HG03457 (cell line): Measurements from ENCODE around the gene SUPT6H.
"Not testable (repeated sequence)": the region's sequence is repeated elsewhere in the genome, so short reads cannot be mapped to it uniquely, and the experiment has no call there.

Experiments
- ATAC-seq: cut with Tn5 transposase; IDR thresholded peaks from one replicate; pipeline ENCODE4 v1.9.1; 2021; ENCODE audit warnings: moderate number of reproducible peaks; ENCODE audit not compliant: unreplicated experiment

The SUPT6H gene

DNA sequence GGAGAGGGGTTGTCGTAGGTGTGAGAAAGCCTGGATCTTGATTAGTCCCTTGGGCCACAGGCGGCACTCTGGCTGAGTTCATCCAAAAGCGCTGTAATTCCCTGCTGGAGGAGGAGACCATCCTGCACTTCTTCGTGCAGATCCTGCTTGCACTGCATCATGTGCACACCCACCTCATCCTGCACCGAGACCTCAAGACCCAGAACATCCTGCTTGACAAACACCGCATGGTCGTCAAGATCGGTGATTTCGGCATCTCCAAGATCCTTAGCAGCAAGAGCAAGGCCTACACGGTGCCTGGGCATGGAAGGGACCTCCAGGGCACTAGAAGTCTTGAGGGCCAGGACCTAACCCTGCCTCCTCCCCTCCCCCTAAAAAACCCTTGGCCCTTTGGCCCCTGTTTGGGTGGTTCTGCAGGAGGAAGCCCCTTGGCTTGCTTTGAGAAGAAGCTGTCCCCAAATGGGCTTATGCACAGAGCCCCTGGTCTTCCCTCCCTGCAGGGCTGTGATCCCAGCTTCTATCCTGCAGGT is 72.8 kb downstream of the SUPT6H start:
- ATAC-seq, result no peak

DNA sequence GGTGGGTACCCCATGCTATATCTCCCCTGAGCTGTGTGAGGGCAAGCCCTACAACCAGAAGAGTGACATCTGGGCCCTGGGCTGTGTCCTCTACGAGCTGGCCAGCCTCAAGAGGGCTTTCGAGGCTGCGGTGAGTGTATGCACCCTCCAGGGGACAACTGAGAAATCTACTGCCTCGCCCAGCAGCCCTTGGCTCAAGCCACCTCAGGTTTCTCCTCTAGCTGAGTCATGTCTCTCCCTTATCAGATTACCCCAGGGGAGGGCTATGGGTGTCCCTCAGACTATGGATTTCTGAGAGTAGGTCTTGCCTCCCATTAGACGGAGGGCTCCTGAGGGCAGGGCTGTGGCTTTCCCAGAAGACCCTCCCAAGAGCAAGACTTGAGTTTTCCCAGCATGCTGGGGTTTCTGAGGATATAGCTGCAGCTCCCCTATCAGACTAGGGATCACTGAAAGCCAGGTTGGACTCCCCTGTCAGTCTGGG is 73.3 kb downstream of the SUPT6H start:
- ATAC-seq, result no peak

DNA sequence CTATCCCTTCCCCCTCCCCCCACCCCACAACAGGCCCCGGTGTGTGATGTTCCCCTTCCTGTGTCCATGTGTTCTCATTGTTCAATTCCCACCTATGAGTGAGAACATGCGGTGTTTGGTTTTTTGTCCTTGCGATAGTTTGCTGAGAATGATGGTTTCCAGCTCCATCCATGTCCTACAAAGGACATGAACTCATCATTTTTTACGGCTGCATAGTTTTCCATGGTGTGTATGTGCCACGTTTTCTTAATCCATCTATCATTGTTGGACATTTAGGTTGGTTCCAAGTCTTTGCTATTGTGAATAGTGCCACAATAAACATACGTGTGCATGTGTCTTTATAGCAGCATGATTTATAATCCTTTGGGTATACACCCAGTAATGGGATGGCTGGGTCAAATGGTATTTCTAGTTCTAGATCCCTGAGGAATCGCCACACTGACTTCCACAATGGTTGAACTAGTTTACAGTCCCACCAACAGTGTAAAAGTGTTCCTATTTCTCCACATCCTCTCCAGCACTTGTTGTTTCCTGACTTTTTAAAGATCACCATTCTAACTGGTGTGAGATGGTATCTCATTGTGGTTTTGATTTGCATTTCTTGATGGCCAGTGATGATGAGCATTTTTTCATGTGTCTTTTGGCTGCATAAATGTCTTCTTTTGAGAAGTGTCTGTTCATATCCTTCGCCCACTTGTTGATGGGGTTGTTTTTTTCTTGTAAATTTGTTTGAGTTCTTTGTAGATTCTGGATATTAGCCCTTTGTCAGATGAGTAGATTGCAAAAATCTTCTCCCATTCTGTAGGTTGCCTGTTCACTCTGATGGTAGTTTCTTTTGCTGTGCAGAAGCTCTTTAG is 74.1 kb downstream of the SUPT6H start:
- not testable (repeated sequence) for ATAC-seq

DNA sequence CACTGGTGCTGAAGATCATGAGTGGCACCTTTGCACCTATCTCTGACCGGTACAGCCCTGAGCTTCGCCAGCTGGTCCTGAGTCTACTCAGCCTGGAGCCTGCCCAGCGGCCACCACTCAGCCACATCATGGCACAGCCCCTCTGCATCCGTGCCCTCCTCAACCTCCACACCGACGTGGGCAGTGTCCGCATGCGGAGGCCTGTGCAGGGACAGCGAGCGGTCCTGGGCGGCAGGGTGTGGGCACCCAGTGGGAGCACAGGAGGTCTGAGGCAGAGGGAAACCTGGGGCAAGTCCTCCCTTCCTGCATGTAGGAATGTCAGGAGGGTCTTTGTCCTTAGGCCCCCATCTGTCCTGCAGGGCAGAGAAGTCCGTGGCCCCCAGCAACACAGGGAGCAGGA is 75.3 kb downstream of the SUPT6H start:
- ATAC-seq, result no peak

DNA sequence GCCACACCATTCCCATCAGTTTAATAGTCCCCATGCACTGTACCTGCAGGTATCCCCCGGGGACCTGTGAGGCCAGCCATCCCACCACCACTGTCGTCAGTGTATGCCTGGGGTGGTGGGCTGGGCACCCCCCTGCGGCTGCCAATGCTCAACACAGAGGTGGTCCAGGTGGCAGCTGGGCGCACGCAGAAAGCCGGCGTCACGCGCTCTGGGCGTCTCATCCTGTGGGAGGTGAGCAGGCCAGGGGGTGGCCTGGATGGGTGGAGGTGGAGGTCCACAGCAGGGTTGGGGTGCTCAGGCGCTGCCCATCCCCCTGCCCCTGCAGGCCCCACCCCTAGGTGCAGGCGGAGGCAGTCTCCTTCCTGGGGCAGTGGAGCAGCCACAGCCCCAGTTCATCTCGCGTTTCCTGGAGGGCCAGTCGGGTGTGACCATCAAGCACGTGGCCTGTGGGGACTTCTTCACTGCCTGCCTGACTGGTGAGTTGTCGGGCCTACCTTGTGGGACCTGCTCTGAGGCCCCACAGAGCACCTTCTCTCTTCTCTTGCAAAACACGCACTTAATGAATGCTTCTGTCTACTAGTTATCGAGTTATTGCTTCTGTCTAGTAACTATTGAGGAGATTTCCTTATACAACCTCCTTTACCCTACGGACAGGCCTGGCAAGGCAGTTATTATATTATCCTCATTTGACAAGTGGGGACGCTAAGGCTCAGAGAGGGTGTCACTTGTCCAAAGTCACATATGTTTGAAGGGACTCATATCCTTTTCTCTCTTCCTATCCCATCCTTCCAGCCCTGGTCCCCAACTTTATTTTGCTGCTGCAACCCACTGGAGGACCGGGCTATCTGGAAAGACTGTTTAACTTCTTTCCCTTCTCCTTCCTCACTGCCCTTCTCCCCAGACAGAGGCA is 76.0 kb downstream of the SUPT6H start:
- ATAC-seq, result no peak

DNA sequence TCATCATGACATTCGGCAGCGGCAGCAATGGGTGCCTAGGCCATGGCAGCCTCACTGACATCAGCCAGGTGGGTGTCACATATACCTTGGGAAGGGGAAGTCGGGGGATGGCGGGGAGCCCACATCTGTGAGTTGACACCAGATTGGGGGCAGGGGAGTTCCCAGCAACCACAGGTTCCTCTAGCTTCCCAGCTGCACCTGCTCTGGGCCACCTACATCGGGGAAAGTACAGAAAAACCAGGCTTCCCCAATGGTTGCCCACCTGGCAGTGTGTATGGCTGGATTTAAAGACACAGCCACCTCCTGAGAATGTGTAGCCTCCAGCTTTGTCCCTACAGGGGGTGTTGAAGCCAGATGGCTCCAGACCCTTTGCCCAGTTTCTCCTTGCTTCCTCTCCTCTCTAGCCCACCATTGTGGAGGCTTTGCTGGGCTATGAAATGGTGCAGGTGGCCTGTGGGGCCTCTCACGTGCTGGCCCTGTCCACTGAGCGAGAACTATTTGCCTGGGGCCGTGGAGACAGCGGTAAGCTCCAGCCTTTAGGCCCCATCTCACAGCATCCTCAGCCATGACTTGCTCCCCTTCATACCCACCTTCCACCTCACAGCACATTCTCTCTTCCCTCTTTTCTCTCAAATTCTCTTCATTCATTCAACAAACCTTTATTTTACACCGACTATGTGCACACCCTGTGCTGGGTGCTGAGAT is 76.8 kb downstream of the SUPT6H start:
- ATAC-seq, result no peak

DNA sequence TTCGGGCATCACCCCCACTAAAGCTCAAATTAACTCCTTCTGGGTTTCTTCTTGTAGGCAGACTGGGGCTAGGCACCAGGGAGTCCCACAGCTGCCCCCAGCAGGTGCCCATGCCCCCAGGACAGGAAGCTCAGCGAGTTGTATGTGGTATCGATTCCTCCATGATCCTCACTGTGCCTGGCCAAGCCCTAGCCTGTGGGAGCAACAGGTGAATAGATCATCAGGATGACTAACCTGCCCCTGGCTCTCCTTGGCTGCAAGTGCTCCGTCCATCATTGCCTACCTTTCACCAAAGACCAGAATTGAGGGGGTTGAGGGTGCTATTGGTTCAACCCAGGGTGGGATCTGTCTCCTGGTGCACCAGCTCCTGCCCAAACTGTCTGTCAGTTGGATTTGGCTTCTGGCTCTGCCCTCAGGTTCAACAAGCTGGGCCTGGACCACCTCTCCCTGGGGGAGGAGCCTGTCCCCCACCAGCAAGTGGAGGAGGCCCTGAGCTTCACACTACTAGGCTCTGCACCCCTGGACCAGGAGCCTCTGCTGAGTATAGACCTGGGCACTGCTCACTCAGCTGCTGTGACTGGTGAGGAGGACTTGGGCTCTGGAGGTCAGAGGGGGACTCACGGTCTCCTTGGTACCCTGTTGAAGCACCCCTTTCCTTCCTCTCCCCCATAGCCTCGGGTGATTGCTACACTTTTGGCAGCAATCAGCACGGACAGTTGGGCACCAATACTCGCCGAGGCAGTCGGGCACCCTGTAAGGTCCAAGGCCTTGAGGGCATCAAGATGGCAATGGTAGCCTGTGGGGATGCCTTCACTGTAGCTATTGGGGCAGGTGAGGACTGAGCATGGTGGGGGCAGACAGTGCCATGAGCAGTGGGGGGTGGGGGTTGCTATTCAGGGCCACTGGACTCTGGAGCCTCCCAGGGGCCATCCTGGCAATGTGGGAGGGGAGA is 78.7 kb downstream of the SUPT6H start:
- no peak for ATAC-seq

DNA sequence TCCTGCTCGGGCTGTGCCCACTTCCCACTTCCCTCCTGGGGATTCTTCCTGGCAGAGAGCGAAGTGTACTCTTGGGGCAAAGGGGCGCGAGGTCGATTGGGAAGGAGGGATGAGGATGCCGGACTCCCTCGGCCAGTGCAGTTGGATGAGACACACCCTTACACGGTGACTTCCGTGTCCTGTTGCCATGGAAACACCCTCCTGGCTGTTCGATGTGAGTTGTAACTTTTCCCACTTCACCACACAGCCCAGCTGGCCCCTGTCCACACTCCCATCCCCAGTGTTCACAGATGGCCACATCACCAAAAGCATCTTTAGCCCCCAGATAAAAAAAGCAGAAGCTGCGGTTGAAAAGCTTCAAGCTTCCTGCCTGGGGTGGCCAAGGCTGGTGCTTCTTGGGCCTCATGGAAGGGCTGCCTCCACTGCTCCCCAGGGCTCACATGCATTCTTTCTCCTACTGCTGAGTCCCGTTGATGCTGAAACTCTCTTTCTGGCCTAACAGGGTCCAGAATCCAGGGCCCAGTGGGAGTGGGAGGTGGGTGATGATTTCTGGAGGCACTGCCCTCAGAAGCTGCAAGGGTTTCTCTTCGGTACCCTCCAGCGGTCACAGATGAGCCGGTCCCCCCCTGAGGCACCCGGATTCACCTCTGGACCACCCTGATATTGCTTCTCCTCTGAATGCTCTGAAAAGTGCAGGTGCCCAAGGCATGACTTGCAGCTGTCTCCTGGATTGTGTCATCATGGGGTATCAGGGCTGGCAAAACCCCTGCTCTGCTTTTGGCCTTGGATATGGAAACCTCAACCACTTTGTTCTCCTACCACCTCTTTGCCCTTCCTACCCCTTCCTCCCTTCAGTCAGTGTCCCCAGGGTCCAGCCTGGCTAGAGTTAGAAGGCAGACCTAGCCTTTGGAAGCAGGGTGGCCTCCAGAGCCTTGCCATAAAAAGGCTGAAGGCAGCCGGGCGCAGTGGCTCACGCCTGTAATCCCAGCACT is 79.6 kb downstream of the SUPT6H start:
- no peak for ATAC-seq

DNA sequence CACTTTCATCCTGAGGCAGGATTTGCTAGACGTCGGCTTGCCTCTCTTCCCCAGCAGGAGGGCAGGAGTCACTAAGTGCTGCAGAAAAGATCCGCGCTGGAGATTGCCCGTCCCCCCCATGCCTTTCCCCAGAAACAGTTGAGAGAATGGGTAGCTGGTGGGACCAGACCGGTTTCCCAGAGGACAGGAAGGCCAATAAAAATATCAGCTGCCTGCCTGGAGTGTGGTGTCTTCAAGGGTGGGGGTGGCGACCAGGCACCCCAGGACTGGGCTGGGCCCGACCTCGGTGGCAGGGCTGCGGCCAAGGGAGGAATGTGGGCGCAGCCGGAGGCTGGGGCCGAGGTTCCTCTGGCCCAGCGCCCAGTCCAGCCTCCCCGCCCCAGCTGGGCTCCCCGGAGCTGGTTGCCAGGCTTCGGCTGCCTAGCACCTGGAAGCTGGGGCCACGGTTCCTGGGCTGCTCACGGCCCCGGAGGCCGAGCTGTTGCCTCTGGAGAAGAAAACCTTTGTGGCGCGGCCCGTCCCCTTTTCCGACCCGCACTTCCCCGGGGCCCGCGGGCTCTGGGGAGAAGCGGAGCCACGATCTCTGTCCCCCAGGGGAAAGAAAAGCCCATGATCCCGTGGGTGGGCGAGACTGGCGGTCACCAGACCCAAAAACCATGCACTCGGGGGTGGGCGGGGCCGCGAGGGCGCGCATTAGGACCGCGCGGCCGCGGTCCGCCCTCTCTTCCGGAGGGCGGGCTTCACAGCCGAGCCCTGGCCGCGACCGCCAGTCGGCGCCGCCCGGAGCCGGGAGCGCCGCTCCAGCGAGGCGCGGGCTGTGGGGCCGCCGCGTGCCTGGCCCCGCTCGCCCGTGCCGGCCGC is 81.5 kb downstream of the SUPT6H start, which contains the start of gene TRAF4:
TRAF4 (plus strand) TSS at position 769 of the 861 bp plus-strand sequence. CDS start 102 bp downstream, outside the sequence.
- ATAC-seq, result peak; percentile 41

DNA sequence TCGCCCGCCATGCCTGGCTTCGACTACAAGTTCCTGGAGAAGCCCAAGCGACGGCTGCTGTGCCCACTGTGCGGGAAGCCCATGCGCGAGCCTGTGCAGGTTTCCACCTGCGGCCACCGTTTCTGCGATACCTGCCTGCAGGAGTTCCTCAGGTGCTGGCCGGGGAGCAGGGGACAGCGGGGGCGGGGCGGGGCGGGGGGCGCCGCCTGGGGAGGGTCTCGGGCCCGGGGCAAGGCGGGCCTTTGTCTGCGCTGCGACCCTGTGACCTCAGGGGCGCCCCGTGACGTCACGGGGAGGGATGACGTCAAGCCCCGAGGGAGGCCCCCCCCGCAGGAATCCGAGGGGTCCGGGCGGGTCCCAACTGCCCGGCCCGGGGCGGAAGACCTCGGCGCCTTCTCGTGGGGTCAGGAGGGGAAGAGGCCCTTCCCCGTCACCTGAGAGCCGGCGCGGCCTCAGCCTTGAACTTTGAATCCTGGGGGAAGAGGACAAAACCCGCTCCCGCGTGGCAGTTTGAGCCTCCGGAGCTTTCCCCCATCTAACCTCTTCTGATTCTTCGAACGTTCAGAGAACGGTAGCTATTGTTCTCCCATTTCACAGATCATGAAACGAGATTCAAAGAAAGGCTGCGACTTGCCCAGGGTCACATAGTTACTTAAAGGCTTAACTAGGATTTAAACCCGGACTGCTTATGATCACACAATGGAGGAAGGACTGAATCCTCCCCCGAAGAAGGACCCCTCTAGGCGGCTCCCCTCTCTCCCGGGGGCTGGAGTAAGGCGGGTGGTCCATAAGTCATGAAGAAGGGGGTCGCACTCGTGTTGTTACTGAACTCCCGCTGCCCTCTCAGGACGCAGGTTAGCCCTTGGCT is 82.3 kb downstream of the SUPT6H start:
- peak; percentile 2 for ATAC-seq

DNA sequence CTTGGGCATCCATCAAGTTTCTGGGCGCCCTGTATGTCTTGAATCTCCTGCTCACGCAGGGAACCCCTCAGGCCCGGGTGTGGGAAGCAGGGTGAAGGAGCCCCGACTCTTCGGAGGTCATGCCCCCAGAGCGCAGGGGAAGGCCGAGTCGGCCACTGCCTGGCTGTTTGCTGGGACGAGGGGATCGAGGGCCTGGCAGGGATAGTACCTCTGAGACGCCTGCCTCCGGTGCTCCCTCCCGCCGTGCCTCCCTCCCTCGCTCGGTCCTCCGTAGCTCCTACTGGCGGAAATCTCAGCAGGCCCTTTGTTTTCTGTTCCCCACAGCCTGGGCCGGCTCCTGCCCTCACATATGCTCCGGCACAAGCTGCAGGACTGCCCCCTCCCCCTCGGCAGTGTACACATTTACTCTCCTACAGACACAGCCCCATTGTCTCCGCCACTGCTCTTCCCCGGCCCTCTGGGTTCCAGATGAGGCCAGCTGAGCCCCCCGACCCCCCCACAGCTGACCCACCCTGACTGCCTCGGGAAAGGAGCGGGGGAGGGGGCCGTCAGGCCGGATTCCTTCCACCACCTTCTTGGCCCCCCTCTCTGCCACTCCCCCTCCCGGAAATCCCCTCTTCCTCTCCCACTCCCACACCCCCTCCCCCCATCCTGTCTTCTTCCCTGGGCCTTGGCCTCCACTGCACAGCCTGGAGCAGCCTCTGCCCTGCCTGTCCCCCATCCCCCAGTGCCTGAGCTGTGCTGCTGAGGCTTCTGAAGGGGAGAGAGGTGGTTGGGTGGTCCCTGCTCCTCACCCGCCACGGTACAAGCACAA is 83.2 kb downstream of the SUPT6H start:
- no peak for ATAC-seq

DNA sequence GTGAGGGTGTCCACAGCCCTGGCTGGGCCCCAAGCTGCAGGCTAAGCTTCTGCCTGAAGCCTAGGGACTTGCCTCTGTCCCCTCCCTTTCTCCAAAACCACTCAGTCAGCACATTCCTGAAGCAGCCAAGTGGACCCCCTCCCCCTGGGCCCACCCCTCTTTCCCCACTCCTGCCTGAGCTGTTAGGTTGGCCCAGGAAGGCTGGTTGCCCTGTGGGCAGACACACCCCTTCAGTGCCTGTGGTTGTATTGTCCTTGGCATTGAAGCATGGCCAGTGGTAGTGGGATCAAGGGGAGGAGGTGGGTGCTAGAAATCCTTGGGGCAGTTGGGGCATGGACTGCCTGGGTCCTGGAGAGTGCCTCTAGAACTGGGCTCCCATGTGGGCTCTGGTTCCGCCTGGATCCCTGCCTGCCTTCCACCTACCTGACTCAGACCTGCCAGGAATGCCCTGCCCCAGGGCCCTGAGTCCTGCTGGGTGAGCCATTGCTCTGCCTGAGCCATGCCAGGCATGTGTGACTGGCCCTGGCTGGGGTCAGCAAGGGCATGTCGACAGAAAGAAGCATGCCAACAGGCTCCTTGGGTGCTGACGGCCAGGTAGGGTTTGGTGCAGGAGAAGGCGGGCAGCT is 83.9 kb downstream of the SUPT6H start:
- ATAC-seq, result no peak

DNA sequence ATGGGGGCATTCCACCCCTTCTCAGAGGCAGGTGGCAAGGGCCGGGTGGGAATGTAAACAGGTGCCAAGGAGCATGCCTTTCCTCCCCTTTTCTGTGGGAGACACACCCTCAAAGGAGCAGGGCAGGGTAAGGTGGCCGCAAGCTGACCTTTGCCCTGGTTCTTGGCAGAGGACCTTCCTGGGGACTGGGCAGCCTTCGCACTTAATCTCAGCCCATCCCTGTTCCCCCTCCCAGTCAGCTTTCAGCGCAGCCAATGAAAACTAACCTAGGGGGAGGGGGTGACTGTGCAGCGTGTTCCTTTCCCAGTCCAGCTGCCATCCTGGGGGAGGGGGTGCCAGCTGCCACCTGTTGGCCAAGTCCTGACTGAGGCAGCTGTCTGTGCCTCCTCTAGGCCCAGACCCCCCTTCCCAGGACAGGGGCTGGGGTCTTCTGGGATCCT is 84.6 kb downstream of the SUPT6H start:
- no peak for ATAC-seq

DNA sequence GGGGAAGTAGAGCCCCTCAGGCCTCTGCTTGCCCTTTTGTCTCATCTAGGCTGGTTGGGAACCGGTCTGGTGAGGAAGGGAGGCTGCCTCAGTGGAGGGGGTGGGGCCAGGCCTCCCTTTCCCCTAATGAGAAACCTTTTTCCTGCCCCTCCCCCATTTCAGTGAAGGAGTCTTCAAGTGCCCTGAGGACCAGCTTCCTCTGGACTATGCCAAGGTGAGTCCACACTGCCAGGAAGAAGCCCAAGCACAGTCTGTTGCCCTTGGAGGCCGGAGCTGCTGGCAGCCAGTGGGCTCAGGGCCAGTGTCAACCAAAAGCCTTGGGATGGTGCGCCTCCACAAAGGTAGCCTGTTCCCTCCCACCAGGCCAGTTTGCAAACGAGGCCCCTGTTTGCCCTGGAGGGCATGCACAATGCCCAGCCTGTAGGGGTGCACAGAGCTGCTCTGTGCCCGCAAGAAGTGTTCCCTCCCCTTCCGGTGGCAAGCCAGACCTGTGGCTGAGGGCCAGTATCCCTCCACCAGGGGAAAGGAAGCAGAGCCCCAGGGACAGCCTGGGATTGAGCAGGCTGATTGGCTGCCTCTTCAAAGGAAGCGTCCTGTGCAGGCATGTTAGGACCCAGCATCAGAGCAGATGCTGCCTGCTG is 85.2 kb downstream of the SUPT6H start:
- no peak for ATAC-seq
